A673 (cell line): ENCODE data around the gene SELENON. TPM values are rescaled to one million over a fixed set of nuclear protein-coding genes. Genes with fewer than 3 reads are reported as not detected.

Experiments used
- BruUV-seq: library from RNA; stranded (reverse); fragments of 400-500 nt; replicated peaks from 2 replicates; lab custom pipeline; 2021; lab: Mats Ljungman, UMichigan
- CTCF ChIA-PET: fragments of 300-600 bp; sonication (Branson Sonifier 250); formaldehyde crosslinking; loops from one replicate; lab custom pipeline; 2022; ENCODE audit warnings: antibody characterized with exemption; lab: Charles Lee
- POLR2A ChIA-PET: fragments of 300-600 bp; sonication (Branson Sonifier 250); formaldehyde crosslinking; loops from one replicate; lab custom pipeline; 2022; ENCODE audit warnings: antibody characterized with exemption; ENCODE audit not compliant: low non-redundant PET; lab: Charles Lee
- DNase-seq: peaks from one replicate; pipeline ENCODE4 v3.0.0-alpha.2; 2015; ENCODE audit warnings: low spot score
- H3K27ac ChIP-seq: fragments of 200-600 bp; sonication (generic); 2 replicates; pipeline ENCODE4 v1.5.1; 2016; ENCODE audit warnings: mixed run types, low read depth, mild to moderate bottlenecking, mixed read lengths, antibody characterized with exemption, low read length; ENCODE audit not compliant: poor library complexity, severe bottlenecking
- H3K27me3 ChIP-seq: fragments of 200-600 bp; sonication (generic); replicated peaks from 2 replicates; pipeline ENCODE4 v1.6.1; 2017; ENCODE audit warnings: mixed run types, low read depth, mild to moderate bottlenecking, mixed read lengths, antibody characterized with exemption, low read length; ENCODE audit not compliant: insufficient read depth, poor library complexity
- H3K36me3 ChIP-seq: fragments of 200-600 bp; sonication (generic); 2 replicates; pipeline ENCODE4 v1.6.1; 2016; ENCODE audit warnings: mixed run types, mild to moderate bottlenecking, mixed read lengths, antibody characterized with exemption, low read length; ENCODE audit not compliant: insufficient read depth, poor library complexity, severe bottlenecking
- H3K4me1 ChIP-seq: fragments of 200-600 bp; sonication (generic); 2 replicates; pipeline ENCODE4 v1.6.1; 2017; ENCODE audit warnings: mixed run types, mild to moderate bottlenecking, mixed read lengths, antibody characterized with exemption, low read length; ENCODE audit not compliant: insufficient read depth, poor library complexity, severe bottlenecking
- H3K4me3 ChIP-seq: fragments of 200-600 bp; sonication (generic); 2 replicates; pipeline ENCODE4 v1.5.1; 2016; ENCODE audit warnings: low read depth, mixed run types, mild to moderate bottlenecking, mixed read lengths, low read length; ENCODE audit not compliant: poor library complexity, severe bottlenecking
- H3K9me3 ChIP-seq: fragments of 200-600 bp; sonication (generic); 2 replicates; pipeline ENCODE4 v1.6.1; 2016; ENCODE audit warnings: mixed run types, low read depth, mild to moderate bottlenecking, mixed read lengths, antibody characterized with exemption, low read length; ENCODE audit not compliant: poor library complexity, severe bottlenecking
- EZH2 ChIP-seq: fragments of 200-600 bp; sonication (generic); IDR thresholded peaks from 2 replicates; pipeline ENCODE4 v1.6.1; 2017; ENCODE audit warnings: borderline replicate concordance, low read depth, mild to moderate bottlenecking, mixed read lengths, antibody characterized with exemption, low read length; ENCODE audit not compliant: poor library complexity, severe bottlenecking
- intact Hi-C: fragments of 100-400 bp; cut with micrococcal nuclease; formaldehyde crosslinking; loops from one replicate; pipeline ENCODE4 v1.10.0; 2022; ENCODE audit not compliant: unreplicated experiment
- total RNA-seq: library from RNA; stranded (reverse); gene quantifications from 2 replicates; pipeline ENCODE4 v1.2.3, GENCODE V29; 2021
- TF ChIP-seq, protein P1 (sequence below): fragments of 300-800, 200-600 bp; sonication (generic); conservative IDR thresholded peaks from 2 replicates; pipeline ENCODE4 v1.5.1; 2017; ENCODE audit warnings: low read depth, mild to moderate bottlenecking, antibody characterized with exemption, low read length, moderate library complexity, mixed read lengths

Gene SELENON
- total RNA-seq, 1 experiment from 2014 or later = 50.4 TPM

DNA sequence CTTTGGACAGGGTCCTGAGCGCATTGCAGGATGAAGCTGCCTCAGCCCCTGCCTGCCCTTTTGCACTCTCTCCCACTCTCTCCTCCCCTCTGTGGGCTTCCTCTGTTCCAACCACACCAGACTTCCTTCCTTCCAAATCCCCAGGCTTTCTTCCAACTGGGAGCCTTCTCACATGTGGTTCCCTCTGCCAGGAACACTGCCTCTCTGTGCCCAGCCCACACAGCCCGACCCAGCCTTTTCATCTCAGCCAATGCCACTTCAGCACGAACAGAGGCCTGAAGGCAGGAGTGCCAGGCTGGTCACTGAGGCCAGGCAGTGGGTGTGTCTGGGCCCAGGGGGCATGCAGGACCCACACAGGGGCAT, 5.9 kb downstream of the SELENON start:
- ChIA-PET POLR2A (no interaction called here), CTCF (no interaction called here)
- Histone ChIP-seq H3K27ac (no peak overlapping the region), H3K9me3 (no peaks in the 10 kb centered on the region), H3K27me3 (no peaks in the 10 kb centered on the region), H3K4me3 (no peak overlapping the region), H3K36me3 (peaks cover 3% of the 10 kb centered on the region), H3K4me1 (no peaks in the 10 kb centered on the region)
- DNase-seq = no peak
- intact Hi-C loops = no loop called here
- TF ChIP-seq, protein P1, sequence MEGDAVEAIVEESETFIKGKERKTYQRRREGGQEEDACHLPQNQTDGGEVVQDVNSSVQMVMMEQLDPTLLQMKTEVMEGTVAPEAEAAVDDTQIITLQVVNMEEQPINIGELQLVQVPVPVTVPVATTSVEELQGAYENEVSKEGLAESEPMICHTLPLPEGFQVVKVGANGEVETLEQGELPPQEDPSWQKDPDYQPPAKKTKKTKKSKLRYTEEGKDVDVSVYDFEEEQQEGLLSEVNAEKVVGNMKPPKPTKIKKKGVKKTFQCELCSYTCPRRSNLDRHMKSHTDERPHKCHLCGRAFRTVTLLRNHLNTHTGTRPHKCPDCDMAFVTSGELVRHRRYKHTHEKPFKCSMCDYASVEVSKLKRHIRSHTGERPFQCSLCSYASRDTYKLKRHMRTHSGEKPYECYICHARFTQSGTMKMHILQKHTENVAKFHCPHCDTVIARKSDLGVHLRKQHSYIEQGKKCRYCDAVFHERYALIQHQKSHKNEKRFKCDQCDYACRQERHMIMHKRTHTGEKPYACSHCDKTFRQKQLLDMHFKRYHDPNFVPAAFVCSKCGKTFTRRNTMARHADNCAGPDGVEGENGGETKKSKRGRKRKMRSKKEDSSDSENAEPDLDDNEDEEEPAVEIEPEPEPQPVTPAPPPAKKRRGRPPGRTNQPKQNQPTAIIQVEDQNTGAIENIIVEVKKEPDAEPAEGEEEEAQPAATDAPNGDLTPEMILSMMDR = no peak
- TF ChIP-seq EZH2 = no peak
- BruUV-seq = no TSS peak

DNA sequence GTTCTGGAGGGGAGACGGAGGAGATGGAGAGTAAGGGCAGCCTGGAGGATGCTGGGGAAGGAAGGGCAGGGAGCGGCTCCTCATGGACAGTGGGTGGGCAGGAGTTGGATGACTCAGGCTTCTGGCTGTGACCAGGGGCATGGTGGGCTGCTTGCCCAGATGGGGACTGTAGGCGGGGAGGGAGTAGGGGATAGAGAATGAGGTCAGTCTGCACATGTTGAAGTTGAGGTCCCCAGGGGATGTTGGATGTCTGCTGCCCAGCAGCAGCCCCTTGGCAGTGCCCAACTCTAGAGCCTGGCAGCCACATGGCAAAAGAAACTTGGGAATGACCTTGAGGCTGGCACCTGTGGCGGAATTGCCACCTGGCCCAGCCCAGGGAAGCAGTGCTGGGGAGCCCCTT, 6.4 kb downstream of the SELENON start:
- DNase-seq = no peak
- ChIA-PET CTCF (interaction anchor here (0.6 kb wide), 1 partner anchor 1118 kb away, joined by 14 read pairs; no protein-coding TSS in a partner anchor), POLR2A (no interaction called here)
- H3K27me3 ChIP-seq = no peaks in the 10 kb centered on the region
- no TSS peak for BruUV-seq
- no peaks in the 10 kb centered on the region for H3K4me1 ChIP-seq
- intact Hi-C loops = no loop called here
- H3K36me3 ChIP-seq = peaks cover 3% of the 10 kb centered on the region
- H3K4me3 ChIP-seq = no peak overlapping the region
- no peak overlapping the region for H3K27ac ChIP-seq
- TF ChIP-seq, protein P1 = no peak
- TF ChIP-seq EZH2 = no peak
- no peaks in the 10 kb centered on the region for H3K9me3 ChIP-seq

DNA sequence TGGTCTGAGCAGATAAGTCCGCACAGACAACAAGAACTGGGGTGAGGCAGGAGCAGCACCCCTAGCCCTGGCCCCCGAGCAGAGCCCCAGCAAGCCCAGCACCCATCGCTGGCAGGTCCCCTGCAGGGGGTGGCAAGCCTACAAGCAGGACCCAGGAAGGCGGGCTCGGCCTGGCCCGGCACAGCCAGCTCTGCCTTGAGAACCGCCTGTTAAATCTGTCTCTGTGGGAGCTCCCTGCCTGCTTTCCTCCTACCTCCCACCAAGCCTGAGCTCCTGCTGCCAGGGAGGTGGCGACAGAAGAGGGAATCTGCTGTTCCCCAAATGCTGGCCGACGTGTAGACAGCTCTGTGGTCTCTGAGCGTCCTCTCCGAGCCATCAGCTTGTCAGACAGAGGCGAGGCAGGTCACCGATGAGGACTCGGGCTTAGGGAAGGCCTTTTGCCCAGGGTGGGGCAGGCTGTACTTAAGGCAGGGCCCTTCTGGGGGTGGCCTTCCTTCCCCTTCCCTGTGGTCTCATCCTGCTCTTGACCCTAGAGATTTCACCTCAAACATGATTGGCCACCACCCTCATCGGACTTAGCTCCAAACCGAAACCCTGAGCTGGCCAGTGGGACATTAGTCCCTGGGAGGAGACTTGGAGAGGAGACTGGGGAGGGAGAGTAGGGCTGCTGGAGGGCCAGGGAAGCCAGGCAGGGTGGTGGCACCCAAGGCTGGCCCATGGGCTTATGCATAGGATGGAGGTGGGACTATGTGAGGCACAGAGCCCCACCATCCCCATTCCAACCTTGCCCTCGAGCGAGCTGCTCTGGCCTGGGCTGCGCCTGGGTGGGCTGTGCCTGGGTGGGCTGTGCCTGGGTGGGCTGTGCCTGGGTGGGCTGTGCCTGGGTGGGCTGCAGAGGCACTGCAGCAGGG, 7.7 kb downstream of the SELENON start:
- POLR2A ChIA-PET = no interaction called here

More for the DNA sequence above, 7.7 kb downstream of the SELENON start:
- CTCF ChIA-PET = interaction anchor here (0.6 kb wide), 1 partner anchor 117 kb away, joined by 3 read pairs; no protein-coding TSS in a partner anchor
- intact Hi-C loops = no loop called here
- TF ChIP-seq, protein P1 = no peak
- no peak for TF ChIP-seq EZH2
- Histone ChIP-seq H3K9me3 (no peaks in the 10 kb centered on the region), H3K4me1 (no peaks in the 10 kb centered on the region), H3K4me3 (no peak overlapping the region), H3K36me3 (peaks cover 3% of the 10 kb centered on the region), H3K27me3 (no peaks in the 10 kb centered on the region), H3K27ac (no peak overlapping the region)
- no TSS peak for BruUV-seq
- DNase-seq = no peak
